Measurements from ENCODE around the gene GJC3. TPM values are rescaled to one million over a fixed set of nuclear protein-coding genes. Genes with fewer than 3 reads are reported as not detected.

The GJC3 gene
- total and polyA plus RNA-seq, 2 of the 13 experiments (the other 11 are each of a cell fraction or from before 2014, with no cell fraction given) = 0.75 to 1.4 TPM

DNA sequence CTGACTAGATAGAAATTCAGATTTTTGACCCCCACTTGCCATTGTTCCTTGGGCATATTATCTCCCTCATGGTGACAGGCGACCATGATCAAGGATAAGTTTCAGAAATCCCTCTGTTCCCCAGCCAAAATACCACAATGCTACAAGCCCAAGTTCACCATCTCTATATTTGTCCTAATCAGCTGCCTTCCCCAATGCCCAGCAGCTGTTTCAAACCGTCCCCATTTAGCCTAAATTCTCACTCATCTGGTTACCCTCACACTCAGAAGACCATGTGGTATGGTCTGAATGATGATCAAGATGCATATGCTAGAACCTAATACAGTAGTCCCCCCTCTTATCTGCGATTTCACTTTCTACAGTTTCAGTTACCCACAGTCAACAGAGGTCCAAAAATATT is 956 bp upstream of the GJC3 start:
- H3K9ac ChIP-seq (ENCODE audit: insufficient read depth, low read depth, low read length) = no peak overlapping the region
- no peaks in the 10 kb centered on the region for H3K79me2 ChIP-seq (ENCODE audit: insufficient read depth, low read length)
- H3K9me3 ChIP-seq (ENCODE audit: low read length) = no peaks in the 10 kb centered on the region
- no peaks in the 10 kb centered on the region for H4K20me1 ChIP-seq (ENCODE audit: insufficient read depth, low read length)
- TF ChIP-seq ZNF546 (CRISPR knock-in tag; conservative IDR thresholded peaks at IDR 0.05) = no peak
- TF ChIP-seq MIER2 (CRISPR knock-in tag; IDR thresholded peaks at IDR 0.05) = no peak
- TF ChIP-seq SKI (IDR thresholded peaks at IDR 0.05; ENCODE audit: partially characterized antibody) = no peak
- no peak for TF ChIP-seq U2AF2 (IDR thresholded peaks at IDR 0.05; ENCODE audit: low read depth, low read length)
- no peak for TF ChIP-seq SIN3A (IDR thresholded peaks at IDR 0.05; ENCODE audit: borderline replicate concordance, low read depth, low read length)
- TF ChIP-seq, protein P1, sequence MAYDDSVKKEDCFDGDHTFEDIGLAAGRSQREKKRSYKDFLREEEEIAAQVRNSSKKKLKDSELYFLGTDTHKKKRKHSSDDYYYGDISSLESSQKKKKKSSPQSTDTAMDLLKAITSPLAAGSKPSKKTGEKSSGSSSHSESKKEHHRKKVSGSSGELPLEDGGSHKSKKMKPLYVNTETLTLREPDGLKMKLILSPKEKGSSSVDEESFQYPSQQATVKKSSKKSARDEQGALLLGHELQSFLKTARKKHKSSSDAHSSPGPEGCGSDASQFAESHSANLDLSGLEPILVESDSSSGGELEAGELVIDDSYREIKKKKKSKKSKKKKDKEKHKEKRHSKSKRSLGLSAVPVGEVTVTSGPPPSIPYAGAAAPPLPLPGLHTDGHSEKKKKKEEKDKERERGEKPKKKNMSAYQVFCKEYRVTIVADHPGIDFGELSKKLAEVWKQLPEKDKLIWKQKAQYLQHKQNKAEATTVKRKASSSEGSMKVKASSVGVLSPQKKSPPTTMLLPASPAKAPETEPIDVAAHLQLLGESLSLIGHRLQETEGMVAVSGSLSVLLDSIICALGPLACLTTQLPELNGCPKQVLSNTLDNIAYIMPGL (CRISPR knock-in tag; IDR thresholded peaks at IDR 0.05; ENCODE audit: borderline replicate concordance in 1 of 2, low read depth in 1 of 2) = no peak
- TF ChIP-seq ATF7 (IDR thresholded peaks at IDR 0.05) = no peak
- no peak for TF ChIP-seq ATF7 (CRISPR knock-in tag; IDR thresholded peaks at IDR 0.05)
- TF ChIP-seq MYNN (CRISPR knock-in tag; IDR thresholded peaks at IDR 0.05; ENCODE audit: low read depth) = no peak
- TF ChIP-seq RBAK (CRISPR knock-in tag; IDR thresholded peaks at IDR 0.05) = no peak
- H3K4me2 ChIP-seq (ENCODE audit: low read depth, low read length) = no peak overlapping the region
- DNase-seq (ENCODE audit: low spot score) (no peak), ATAC-seq (no peak), FAIRE-seq (no peak)
- H3K27me3 ChIP-seq (ENCODE audit: control insufficient read depth in 1 of 2, insufficient read depth in 2 of 2, low read length in 2 of 2) = no peaks in the 10 kb centered on the region
- BruUV-seq (replicated peaks) = no TSS peak
- WGBS (ENCODE audit: low lambda C conversion rate) = 50% methylated on average over 3 of the region's 3 CpGs
- H2AFZ ChIP-seq (ENCODE audit: low read length) = no peak overlapping the region
- POLR2A ChIA-PET = interaction anchor here (1.3 to 3.1 kb wide), 2 partner anchors 11 to 60 kb away, joined by 4 to 50 read pairs; partner anchors contain the start of gene TRIM4
- H3K4me1 ChIP-seq (ENCODE audit: insufficient read depth, low read length) = peaks cover 55% of the 10 kb centered on the region
- H3K27ac ChIP-seq (ENCODE audit: extremely low read length, insufficient read depth, low read length) = no peak overlapping the region
- no peak overlapping the region for H3K4me3 ChIP-seq (replicated peaks in 1 of 3; ENCODE audit: insufficient read depth in 1 of 3, low read depth in 2 of 3, low read length in 3 of 3)
- intact Hi-C loops (cut with micrococcal nuclease; ENCODE audit: unreplicated experiment) (no loop called here), in situ Hi-C loops (cut with HindIII; ENCODE audit: extremely low pct_ligation_motif_present, low pct_unique_long_range_greater_than_20kb) (no loop called here)
- CTCF ChIA-PET (ENCODE audit: low intra/inter-chr PET ratio, low total read pairs) = interaction anchor here (1.4 to 1.8 kb wide), 2 partner anchors 19 to 60 kb away, joined by 5 read pairs; no protein-coding TSS in a partner anchor
- no peaks in the 10 kb centered on the region for H3K36me3 ChIP-seq (replicated peaks in 1 of 2; ENCODE audit: control insufficient read depth in 1 of 2, insufficient read depth in 2 of 2, low read length in 2 of 2)

All from HepG2 (cell line).